SU-DHL-6 (cell line): ENCODE data around the gene RPS6KA2.

Source experiments
- H2AFZ ChIP-seq: fragments of 200-600 bp; sonication (generic); 2 replicates; pipeline ENCODE4 v1.6.1; 2014; ENCODE audit warnings: low read depth, mild to moderate bottlenecking, moderate library complexity, mixed read lengths, antibody characterized with exemption, low read length; ENCODE audit not compliant: severe bottlenecking
- H3F3A ChIP-seq: fragments of 200-600 bp; shearing (Covaris generic); 2 replicates; pipeline ENCODE4 v1.6.0; 2016; ENCODE audit warnings: antibody characterized with exemption, mild to moderate bottlenecking; ENCODE audit not compliant: insufficient read depth
- H3K27ac ChIP-seq: fragments of 200-600 bp; sonication (generic); 2 replicates; pipeline ENCODE4 v1.5.1; 2016; ENCODE audit warnings: low read depth, mild to moderate bottlenecking, low read length, moderate library complexity, mixed read lengths
- H3K27me3 ChIP-seq: fragments of 200-600 bp; sonication (generic), shearing (Covaris generic); 2 replicates; pipeline ENCODE4 v1.6.0; 2014; ENCODE audit warnings: mild to moderate bottlenecking, low read length
- H3K36me3 ChIP-seq: fragments of 200-600 bp; sonication (generic); 2 replicates; pipeline ENCODE4 v1.6.1; 2014; ENCODE audit warnings: mild to moderate bottlenecking, low read length, mixed read lengths
- H3K4me2 ChIP-seq: fragments of 300-600, 200-600 bp; shearing (Covaris generic), sonication (generic); 2 replicates; pipeline ENCODE4 v1.6.0; 2014; ENCODE audit warnings: low read length, low read depth, mild to moderate bottlenecking; ENCODE audit not compliant: poor library complexity, severe bottlenecking
- H3K4me3 ChIP-seq: fragments of 200-600 bp; sonication (generic); 2 replicates; pipeline ENCODE4 v1.5.1; 2014; ENCODE audit warnings: antibody characterized with exemption, low read length, mild to moderate bottlenecking, mixed read lengths; ENCODE audit not compliant: insufficient read depth, poor library complexity, severe bottlenecking
- H3K79me2 ChIP-seq: fragments of 200-600 bp; sonication (generic); 2 replicates; pipeline ENCODE4 v1.6.1; 2014; ENCODE audit warnings: mild to moderate bottlenecking, low read length, moderate library complexity; ENCODE audit not compliant: insufficient read depth
- H3K9ac ChIP-seq: fragments of 200-600 bp; sonication (generic); 2 replicates; pipeline ENCODE4 v1.7.0; 2014; ENCODE audit warnings: mild to moderate bottlenecking, low read length
- H3K9me2 ChIP-seq: fragments of 200-600 bp; sonication (generic); replicated peaks from 2 replicates; pipeline ENCODE4 v1.6.1; 2014; ENCODE audit warnings: low read length; ENCODE audit not compliant: insufficient read depth
- H3K9me3 ChIP-seq: fragments of 200-600 bp; sonication (generic); 2 replicates; pipeline ENCODE4 v1.6.1; 2014; ENCODE audit warnings: low read length, mixed read lengths; ENCODE audit not compliant: insufficient read depth
- H4K20me1 ChIP-seq: fragments of 200-600 bp; sonication (generic); 2 replicates; pipeline ENCODE4 v1.6.1; 2014; ENCODE audit warnings: low read depth, mild to moderate bottlenecking, antibody characterized with exemption, low read length, moderate library complexity, mixed read lengths
- EZH2phosphoT487 ChIP-seq: fragments of 200-600 bp; sonication (generic), shearing (Covaris generic); conservative IDR thresholded peaks from 2 replicates; pipeline ENCODE4 v1.6.1; 2018; ENCODE audit warnings: mild to moderate bottlenecking, antibody characterized with exemption, low read length, moderate library complexity, mixed read lengths
- TF ChIP-seq, protein P1 (sequence below): fragments of 200-600 bp; sonication (generic); IDR thresholded peaks from one replicate; pipeline ENCODE4 v1.5.1; 2017; ENCODE audit warnings: antibody characterized with exemption, mild to moderate bottlenecking, low read length, moderate library complexity; ENCODE audit not compliant: insufficient read depth, poor library complexity, severe bottlenecking

Gene RPS6KA2

DNA sequence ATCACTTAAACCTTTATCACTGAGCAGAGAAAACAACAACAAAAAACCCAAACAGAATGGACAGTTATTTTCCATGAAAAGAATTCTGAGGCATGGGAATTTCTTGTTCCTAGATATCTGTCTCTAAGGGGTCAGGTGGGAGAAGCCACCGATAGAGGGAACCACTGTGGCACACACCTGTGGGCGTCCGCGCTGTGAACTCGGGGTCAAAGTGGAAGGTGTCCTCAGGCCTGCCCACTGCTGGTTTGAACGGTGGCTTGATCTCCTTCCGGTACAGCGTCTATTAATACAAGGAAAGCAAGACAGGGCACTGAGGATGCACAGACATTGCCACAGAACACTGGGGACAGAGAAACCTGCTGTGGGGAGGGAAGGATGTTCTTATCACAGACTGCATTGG lies 167.8 kb downstream of the RPS6KA2 start:
- H3K4me3 ChIP-seq = no peak overlapping the region
- no peaks in the 10 kb centered on the region for H3K9me3 ChIP-seq
- no peaks in the 10 kb centered on the region for H3K9me2 ChIP-seq
- no peaks in the 10 kb centered on the region for H3K79me2 ChIP-seq
- no peak overlapping the region for H2AFZ ChIP-seq
- no peak overlapping the region for H3K4me2 ChIP-seq
- no peaks in the 10 kb centered on the region for H3K36me3 ChIP-seq
- H3K9ac ChIP-seq = no peak overlapping the region
- H4K20me1 ChIP-seq = no peaks in the 10 kb centered on the region
- TF ChIP-seq EZH2phosphoT487 = no peak
- TF ChIP-seq, protein P1, sequence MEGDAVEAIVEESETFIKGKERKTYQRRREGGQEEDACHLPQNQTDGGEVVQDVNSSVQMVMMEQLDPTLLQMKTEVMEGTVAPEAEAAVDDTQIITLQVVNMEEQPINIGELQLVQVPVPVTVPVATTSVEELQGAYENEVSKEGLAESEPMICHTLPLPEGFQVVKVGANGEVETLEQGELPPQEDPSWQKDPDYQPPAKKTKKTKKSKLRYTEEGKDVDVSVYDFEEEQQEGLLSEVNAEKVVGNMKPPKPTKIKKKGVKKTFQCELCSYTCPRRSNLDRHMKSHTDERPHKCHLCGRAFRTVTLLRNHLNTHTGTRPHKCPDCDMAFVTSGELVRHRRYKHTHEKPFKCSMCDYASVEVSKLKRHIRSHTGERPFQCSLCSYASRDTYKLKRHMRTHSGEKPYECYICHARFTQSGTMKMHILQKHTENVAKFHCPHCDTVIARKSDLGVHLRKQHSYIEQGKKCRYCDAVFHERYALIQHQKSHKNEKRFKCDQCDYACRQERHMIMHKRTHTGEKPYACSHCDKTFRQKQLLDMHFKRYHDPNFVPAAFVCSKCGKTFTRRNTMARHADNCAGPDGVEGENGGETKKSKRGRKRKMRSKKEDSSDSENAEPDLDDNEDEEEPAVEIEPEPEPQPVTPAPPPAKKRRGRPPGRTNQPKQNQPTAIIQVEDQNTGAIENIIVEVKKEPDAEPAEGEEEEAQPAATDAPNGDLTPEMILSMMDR = no peak
- no peaks in the 10 kb centered on the region for H3K27me3 ChIP-seq
- H3F3A ChIP-seq = no peaks in the 10 kb centered on the region
- no peak overlapping the region for H3K27ac ChIP-seq

DNA sequence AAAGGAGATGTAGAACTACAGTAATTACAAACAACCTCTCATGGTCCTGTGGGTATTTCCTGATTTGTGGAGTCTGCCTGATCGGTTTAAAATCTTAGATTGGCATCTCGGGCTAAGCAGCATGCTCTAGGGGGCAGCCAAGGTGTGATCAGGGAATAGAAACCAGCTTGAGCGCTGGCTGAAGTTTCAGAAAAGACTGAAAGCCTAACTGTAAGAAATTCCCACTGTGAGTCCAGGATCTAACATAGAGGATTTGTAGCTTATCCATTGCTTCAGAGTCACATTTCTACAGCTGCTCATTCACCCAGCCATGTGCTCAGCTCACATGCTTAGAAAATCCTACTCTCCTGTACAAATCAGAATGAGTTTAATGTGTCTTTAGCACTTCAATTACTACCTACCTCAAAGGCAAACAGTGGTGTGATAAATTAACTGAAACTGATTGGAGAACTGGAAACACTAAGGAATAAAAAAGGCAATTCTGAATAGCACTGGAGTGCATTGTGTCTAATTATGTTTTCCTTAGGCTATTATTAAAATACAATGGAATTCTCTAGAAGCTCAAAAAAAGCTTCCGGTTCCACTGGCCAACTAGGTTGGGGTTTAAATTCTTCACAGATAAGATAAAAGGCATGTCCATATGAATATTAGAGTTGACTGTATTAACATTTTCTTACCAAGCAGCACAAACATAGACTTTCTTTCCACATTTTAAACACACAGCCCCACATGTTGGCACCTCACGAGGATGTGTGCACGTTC lies 170.5 kb downstream of the RPS6KA2 start:
- no peaks in the 10 kb centered on the region for H3K9me2 ChIP-seq
- no peaks in the 10 kb centered on the region for H3F3A ChIP-seq
- H3K36me3 ChIP-seq = no peaks in the 10 kb centered on the region
- no peak overlapping the region for H2AFZ ChIP-seq
- H3K9me3 ChIP-seq = 0 out of 2 replicates have a peak, but pooled peaks cover 6% of the 10 kb centered on the region
- H3K4me3 ChIP-seq = no peak overlapping the region
- H3K4me2 ChIP-seq = no peak overlapping the region
- TF ChIP-seq, protein P1 = no peak
- TF ChIP-seq EZH2phosphoT487 = no peak
- no peaks in the 10 kb centered on the region for H4K20me1 ChIP-seq
- H3K27me3 ChIP-seq = no peaks in the 10 kb centered on the region
- no peaks in the 10 kb centered on the region for H3K79me2 ChIP-seq
- no peak overlapping the region for H3K9ac ChIP-seq
- no peak overlapping the region for H3K27ac ChIP-seq

DNA sequence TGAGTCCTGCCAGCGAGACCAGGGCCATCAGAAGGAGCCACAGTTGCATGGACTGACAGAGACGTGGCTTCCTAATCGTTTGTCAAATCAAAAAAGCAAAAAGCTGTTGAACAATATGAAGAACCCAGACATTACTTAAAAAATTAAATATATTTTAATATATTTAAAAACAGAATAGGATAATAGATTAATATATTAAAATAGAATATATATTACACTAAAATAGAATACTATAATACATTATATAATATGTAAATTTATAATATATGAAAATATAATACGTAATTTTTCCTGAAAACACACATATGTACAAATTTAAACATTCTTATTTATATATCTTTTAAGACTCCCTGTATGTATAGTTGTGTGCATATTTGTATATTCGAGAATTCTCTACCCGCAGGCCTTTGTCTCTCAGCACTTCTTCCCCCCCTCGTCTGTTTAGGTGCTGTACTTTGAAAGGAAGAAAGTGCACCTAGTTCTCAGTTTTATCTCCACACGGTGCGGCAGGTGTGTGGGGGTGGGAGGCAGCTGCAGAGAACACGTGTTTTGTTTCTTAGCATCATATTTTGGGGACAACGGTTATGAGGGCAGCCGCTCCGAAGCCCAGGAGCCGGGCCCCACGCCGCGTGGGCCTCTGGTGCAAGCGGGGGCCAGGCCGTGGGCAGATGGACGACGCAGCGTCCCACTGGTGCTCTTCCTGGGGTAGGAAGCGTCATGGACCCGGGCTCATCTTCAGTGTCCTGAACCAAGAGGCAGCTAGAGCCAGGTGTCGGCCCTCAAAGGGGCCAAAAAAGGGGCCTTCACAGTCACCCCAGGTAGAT lies 172.1 kb downstream of the RPS6KA2 start:
- TF ChIP-seq, protein P1 = no peak
- no peak for TF ChIP-seq EZH2phosphoT487
- H3K9ac ChIP-seq = no peak overlapping the region
- no peaks in the 10 kb centered on the region for H3F3A ChIP-seq
- H3K9me3 ChIP-seq = 0 out of 2 replicates have a peak, but pooled peaks cover 6% of the 10 kb centered on the region
- H3K4me3 ChIP-seq = no peak overlapping the region
- H4K20me1 ChIP-seq = no peaks in the 10 kb centered on the region
- H3K27me3 ChIP-seq = no peaks in the 10 kb centered on the region
- H3K4me2 ChIP-seq = no peak overlapping the region
- H3K79me2 ChIP-seq = no peaks in the 10 kb centered on the region
- no peaks in the 10 kb centered on the region for H3K9me2 ChIP-seq
- H3K36me3 ChIP-seq = no peaks in the 10 kb centered on the region
- H2AFZ ChIP-seq = no peak overlapping the region
- H3K27ac ChIP-seq = no peak overlapping the region
